Colonic mucosa (tissue), 4 donors: Measurements from ENCODE around the gene KCNIP1. TPM values are rescaled to one million over a fixed set of nuclear protein-coding genes. Genes with fewer than 3 reads are reported as not detected.

ENCODE experiments used
- DNase-seq: peaks from one replicate; pipeline ENCODE4 v3.0.0-alpha.2; 2020
- H3K27ac ChIP-seq: fragments of 200-600 bp; one replicate; pipeline ENCODE4 v1.8.0; 2021
- H3K27me3 ChIP-seq: fragments of 200-600 bp; one replicate; pipeline ENCODE4 v1.8.0; 2021
- H3K36me3 ChIP-seq: fragments of 200-600 bp; one replicate; pipeline ENCODE4 v1.8.0; 2021
- H3K4me1 ChIP-seq: fragments of 200-600 bp; one replicate; pipeline ENCODE4 v1.8.0; 2021; ENCODE audit warnings: mild to moderate bottlenecking
- H3K4me3 ChIP-seq: fragments of 200-600 bp; one replicate; pipeline ENCODE4 v1.8.0; 2021
- H3K9ac ChIP-seq, 2 donors: one replicate each; pipeline ENCODE4 v1.7.0; 2013; ENCODE audit warnings: control low read depth in 2 of 2, low read depth in 2 of 2, low read length in 2 of 2
- H3K9me3 ChIP-seq: fragments of 200-600 bp; one replicate; pipeline ENCODE4 v1.8.0; 2021
- CTCF ChIP-seq: fragments of 200-600 bp; IDR thresholded peaks from one replicate; pipeline ENCODE4 v1.8.0; 2022; ENCODE audit warnings: antibody characterized with exemption, mild to moderate bottlenecking
- intact Hi-C: fragments of 100-400 bp; cut with DNase I; formaldehyde crosslinking; loops from one replicate; pipeline ENCODE4 v1.14.1; 2022
- total RNA-seq, 2 donors: library from RNA; stranded (reverse); fragmentation: NEBNext Ultra II Directional in 1 of 2; extraction: Animal tissue kit (Norgen Biotek cat#: 25700) in 1 of 2; gene quantifications; one replicate each; pipeline ENCODE4 v1.2.1, GENCODE V29; 2021
- donor health status: healthy.
- donor health status: DM: no; HTN: no; CAD: no.
- donor health status: DM: no; HTN: no; CAD: no.

The KCNIP1 gene
- total RNA-seq, 2 donors from 2014 or later, result 0.24 to 0.25 TPM

GRCh38 chr5:170740551-170741205 is 236.9 kb downstream of the KCNIP1 start:
- no peak for DNase-seq
- intact Hi-C loops, result no loop called here
- no peaks in the 10 kb centered on the region for H3K36me3 ChIP-seq
- H3K27me3 ChIP-seq, result no peaks in the 10 kb centered on the region
- H3K9ac ChIP-seq, result no peak overlapping the region
- no peak overlapping the region for H3K27ac ChIP-seq
- H3K4me3 ChIP-seq, result no peak overlapping the region
- no peaks in the 10 kb centered on the region for H3K4me1 ChIP-seq
- no peaks in the 10 kb centered on the region for H3K9me3 ChIP-seq
- no peak for TF ChIP-seq CTCF

GRCh38 chr5:170741801-170742200 is 238.0 kb downstream of the KCNIP1 start:
- Histone ChIP-seq H3K9ac (no peak overlapping the region), H3K36me3 (no peaks in the 10 kb centered on the region), H3K27ac (no peak overlapping the region), H3K27me3 (no peaks in the 10 kb centered on the region), H3K9me3 (no peaks in the 10 kb centered on the region), H3K4me1 (no peaks in the 10 kb centered on the region), H3K4me3 (no peak overlapping the region)
- DNase-seq, result no peak
- no peak for TF ChIP-seq CTCF
- intact Hi-C loops, result no loop called here

- no peak overlapping the region for H3K27ac ChIP-seq
- H3K9ac ChIP-seq, result no peak overlapping the region
- no peaks in the 10 kb centered on the region for H3K4me1 ChIP-seq
- H3K27me3 ChIP-seq, result no peaks in the 10 kb centered on the region
- H3K9me3 ChIP-seq, result no peaks in the 10 kb centered on the region
- no peak for TF ChIP-seq CTCF
- H3K36me3 ChIP-seq, result no peaks in the 10 kb centered on the region
- no peak for DNase-seq
- no peak overlapping the region for H3K4me3 ChIP-seq
- intact Hi-C loops, result loop anchor here (2.0 kb wide), 1 partner anchor 47 kb away; no protein-coding TSS in a partner anchor
Measured at GRCh38 chr5:170743876-170744212, 240.0 kb downstream of the KCNIP1 start.

GRCh38 chr5:170745481-170746071 is 241.8 kb downstream of the KCNIP1 start:
- no peaks in the 10 kb centered on the region for H3K9me3 ChIP-seq
- no peak overlapping the region for H3K9ac ChIP-seq
- H3K4me3 ChIP-seq, result no peak overlapping the region
- H3K36me3 ChIP-seq, result no peaks in the 10 kb centered on the region
- no peak for TF ChIP-seq CTCF
- intact Hi-C loops, result loop anchor here (2.0 to 5.0 kb wide), 2 partner anchors 45 to 592 kb away; no protein-coding TSS in a partner anchor
- no peak overlapping the region for H3K27ac ChIP-seq
- no peaks in the 10 kb centered on the region for H3K4me1 ChIP-seq
- H3K27me3 ChIP-seq, result no peaks in the 10 kb centered on the region
- DNase-seq, result no peak

GRCh38 chr5:170746075-170746960 is 242.5 kb downstream of the KCNIP1 start:
- DNase-seq, result no peak
- no peaks in the 10 kb centered on the region for H3K36me3 ChIP-seq
- peaks cover 4% of the 10 kb centered on the region for H3K27me3 ChIP-seq
- H3K4me1 ChIP-seq, result no peaks in the 10 kb centered on the region
- intact Hi-C loops, result loop anchor here (5.0 kb wide), 1 partner anchor 591 kb away; no protein-coding TSS in a partner anchor
- no peak overlapping the region for H3K27ac ChIP-seq
- no peak for TF ChIP-seq CTCF
- H3K4me3 ChIP-seq, result no peak overlapping the region
- no peaks in the 10 kb centered on the region for H3K9me3 ChIP-seq
- H3K9ac ChIP-seq, result no peak overlapping the region
